Measurements from ENCODE around the gene DLX2. TPM values are rescaled to one million over a fixed set of nuclear protein-coding genes. Genes with fewer than 3 reads are reported as not detected.

DLX2 gene
- total RNA-seq, 1 donor from 2014 or later = not detected

DNA sequence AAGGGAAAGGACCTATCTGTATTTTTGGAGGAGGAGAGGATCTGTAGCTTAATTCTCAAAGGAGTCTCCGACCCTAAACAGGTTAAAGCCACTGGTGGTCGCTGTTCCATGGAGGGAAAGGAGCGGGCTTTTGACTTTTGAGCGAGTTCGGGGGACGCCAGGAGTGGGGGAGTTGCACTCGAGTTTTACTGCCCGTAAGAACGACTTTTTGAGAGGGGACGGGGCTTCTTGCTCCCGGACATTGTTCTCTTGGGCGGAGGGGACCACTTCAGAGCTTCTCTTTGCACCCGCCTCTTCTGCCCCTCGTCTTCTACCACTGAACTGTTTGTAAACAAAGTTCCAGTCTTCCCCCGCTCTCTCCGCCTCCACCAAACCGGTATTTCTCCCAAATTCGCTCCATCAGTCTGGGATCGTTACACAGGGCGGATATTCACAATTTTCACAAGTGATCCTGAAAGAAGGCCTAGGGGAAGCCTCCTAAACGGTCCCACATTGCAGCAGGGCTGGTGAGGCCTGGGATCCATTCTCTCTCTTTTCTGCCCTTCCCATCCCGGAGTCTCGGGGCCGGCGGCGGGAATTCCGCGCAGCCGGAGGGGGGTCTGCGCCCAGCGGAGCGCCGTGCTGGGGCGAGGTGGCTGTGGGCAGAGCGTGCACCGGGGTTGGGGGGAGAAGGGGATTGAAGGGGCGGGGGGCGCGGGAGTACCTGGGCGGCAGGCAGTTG, 6.6 kb downstream of the DLX2 start:
- H3K9me3 Mint-ChIP-seq = no peaks in the 10 kb centered on the region
- intact Hi-C loops (cut with micrococcal nuclease) = loop anchor here (1.0 kb wide), 2 partner anchors 7 to 11 kb away; partner anchors contain the start of gene DLX1
- peaks cover 70% of the 10 kb centered on the region for H3K27me3 Mint-ChIP-seq (ENCODE audit: insufficient read depth)
- H3K27ac Mint-ChIP-seq = peak overlapping the region; percentile 48
- peak overlapping the region; percentile 81 for H3K4me3 Mint-ChIP-seq
- DNase-seq (ENCODE audit: low spot score) = no peak
- H3K36me3 Mint-ChIP-seq (ENCODE audit: low read depth) = peaks cover 6% of the 10 kb centered on the region
- peaks cover 39% of the 10 kb centered on the region for H3K4me1 Mint-ChIP-seq (ENCODE audit: low read depth)

DNA sequence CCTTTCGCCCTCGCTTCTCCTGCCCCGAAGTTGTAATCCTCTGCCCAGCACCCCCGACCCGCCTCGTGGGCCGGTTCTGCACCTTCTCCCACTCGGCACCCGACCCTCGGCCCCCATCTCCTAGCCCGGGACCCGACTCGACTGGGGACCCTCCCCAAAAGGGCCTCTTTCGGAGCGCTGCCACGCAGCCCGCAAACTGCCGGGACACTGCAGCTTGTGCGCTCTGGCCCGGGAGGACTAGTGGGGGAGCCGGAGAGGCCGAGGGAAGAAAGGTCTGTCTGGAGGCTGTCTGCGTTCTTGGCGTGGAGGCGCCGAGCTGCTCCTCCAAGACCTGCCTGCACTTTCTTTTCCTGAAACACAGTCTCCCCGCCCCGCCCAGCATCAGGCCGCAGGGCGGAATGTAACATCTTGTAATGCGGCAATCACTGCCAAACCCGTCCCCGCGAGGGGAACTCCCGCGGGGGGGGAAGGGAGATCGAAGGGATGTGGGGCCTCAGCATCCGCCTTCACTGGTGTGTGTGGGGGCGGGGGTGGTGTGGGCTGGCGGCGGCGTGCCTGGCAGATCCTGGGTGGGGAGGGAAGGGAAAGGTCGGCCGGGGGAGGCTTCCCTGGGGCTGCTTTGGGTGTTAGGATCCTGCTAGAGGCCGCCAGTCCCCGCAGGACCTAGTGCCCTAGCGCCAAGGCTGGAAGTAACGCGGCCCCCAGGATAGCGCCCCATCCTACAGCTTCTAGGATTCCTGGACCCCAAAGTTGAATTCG, 7.4 kb downstream of the DLX2 start:
- H3K4me3 Mint-ChIP-seq = peak overlapping the region; percentile 81
- peak overlapping the region; percentile 48 for H3K27ac Mint-ChIP-seq
- H3K27me3 Mint-ChIP-seq (ENCODE audit: insufficient read depth) = peaks cover 73% of the 10 kb centered on the region
- DNase-seq (ENCODE audit: low spot score) = peak; percentile 60
- no peaks in the 10 kb centered on the region for H3K9me3 Mint-ChIP-seq
- intact Hi-C loops (cut with micrococcal nuclease) = loop anchor here (1.0 kb wide), 2 partner anchors 8 to 10 kb away; partner anchors contain the start of gene DLX1
- H3K36me3 Mint-ChIP-seq (ENCODE audit: low read depth) = peaks cover 6% of the 10 kb centered on the region
- H3K4me1 Mint-ChIP-seq (ENCODE audit: low read depth) = peaks cover 39% of the 10 kb centered on the region

DNA sequence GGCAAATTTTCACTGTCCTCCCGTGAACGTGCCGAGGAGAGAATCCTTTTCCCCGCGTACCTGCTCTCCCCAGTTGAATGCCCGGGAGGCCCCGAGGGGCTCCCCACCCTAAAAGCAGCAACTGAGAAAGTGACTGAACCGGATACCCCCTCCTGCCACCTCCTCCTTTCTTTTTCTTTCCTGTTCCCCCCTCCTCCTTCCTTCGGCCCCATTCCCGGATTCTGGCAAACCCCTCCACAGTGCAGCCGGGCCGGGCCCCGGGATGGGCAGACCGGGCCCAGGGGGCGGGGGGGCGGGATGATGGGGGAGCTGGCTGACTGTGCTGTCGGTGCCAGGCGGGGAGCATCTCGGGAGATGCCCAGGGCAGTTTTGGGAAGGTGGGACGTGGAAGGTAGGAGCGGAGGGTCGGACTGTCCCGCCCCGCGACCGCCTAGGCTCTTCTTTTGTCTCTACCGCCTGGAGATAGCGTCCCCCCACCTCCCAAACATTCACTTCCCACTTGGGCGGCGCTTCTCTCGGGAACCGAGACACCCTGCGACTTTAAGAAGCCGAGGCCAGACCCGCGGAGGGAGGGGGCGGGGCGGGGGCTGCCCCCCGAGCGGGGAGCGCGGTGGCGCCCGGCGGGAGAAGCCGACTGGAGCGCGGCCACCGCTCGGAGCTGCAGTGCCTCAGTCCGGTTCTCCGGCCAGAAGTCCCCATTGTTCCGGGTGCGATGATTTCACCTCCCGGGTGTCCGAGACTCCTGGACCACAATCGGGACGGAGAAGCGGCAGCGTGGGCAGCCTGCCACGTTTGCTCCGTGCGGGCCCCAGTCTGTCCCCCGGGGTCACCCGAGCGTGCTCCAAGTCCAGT, 8.2 kb downstream of the DLX2 start:
- H3K27me3 Mint-ChIP-seq (ENCODE audit: insufficient read depth) = peaks cover 78% of the 10 kb centered on the region
- H3K27ac Mint-ChIP-seq = no peak overlapping the region
- intact Hi-C loops (cut with micrococcal nuclease) = loop anchor here (1.0 kb wide), 2 partner anchors 9 kb away; partner anchors contain the start of gene DLX1
- no peak for DNase-seq (ENCODE audit: low spot score)
- no peaks in the 10 kb centered on the region for H3K9me3 Mint-ChIP-seq
- H3K4me3 Mint-ChIP-seq = no peak overlapping the region
- H3K36me3 Mint-ChIP-seq (ENCODE audit: low read depth) = peaks cover 6% of the 10 kb centered on the region
- H3K4me1 Mint-ChIP-seq (ENCODE audit: low read depth) = peaks cover 39% of the 10 kb centered on the region

- Mint-ChIP-seq H3K36me3 (ENCODE audit: low read depth) (peaks cover 6% of the 10 kb centered on the region), H3K4me3 (peak overlapping the region; percentile 57), H3K4me1 (ENCODE audit: low read depth) (peaks cover 39% of the 10 kb centered on the region), H3K27ac (peak overlapping the region; percentile 85), H3K27me3 (ENCODE audit: insufficient read depth) (peaks cover 82% of the 10 kb centered on the region), H3K9me3 (no peaks in the 10 kb centered on the region)
- intact Hi-C loops (cut with micrococcal nuclease) = no loop called here
- no peak for DNase-seq (ENCODE audit: low spot score)
Measured at GRCh38 chr2:172093416-172094293, 9.0 kb downstream of the DLX2 start.

- Mint-ChIP-seq H3K27me3 (ENCODE audit: insufficient read depth) (peaks cover 86% of the 10 kb centered on the region), H3K27ac (peak overlapping the region; percentile 85), H3K9me3 (no peaks in the 10 kb centered on the region), H3K4me1 (ENCODE audit: low read depth) (peaks cover 42% of the 10 kb centered on the region), H3K4me3 (peak overlapping the region; percentile 57), H3K36me3 (ENCODE audit: low read depth) (peaks cover 4% of the 10 kb centered on the region)
- intact Hi-C loops (cut with micrococcal nuclease) = no loop called here
- no peak for DNase-seq (ENCODE audit: low spot score)
Measured at GRCh38 chr2:172092716-172093415, 9.8 kb downstream of the DLX2 start.

DNA sequence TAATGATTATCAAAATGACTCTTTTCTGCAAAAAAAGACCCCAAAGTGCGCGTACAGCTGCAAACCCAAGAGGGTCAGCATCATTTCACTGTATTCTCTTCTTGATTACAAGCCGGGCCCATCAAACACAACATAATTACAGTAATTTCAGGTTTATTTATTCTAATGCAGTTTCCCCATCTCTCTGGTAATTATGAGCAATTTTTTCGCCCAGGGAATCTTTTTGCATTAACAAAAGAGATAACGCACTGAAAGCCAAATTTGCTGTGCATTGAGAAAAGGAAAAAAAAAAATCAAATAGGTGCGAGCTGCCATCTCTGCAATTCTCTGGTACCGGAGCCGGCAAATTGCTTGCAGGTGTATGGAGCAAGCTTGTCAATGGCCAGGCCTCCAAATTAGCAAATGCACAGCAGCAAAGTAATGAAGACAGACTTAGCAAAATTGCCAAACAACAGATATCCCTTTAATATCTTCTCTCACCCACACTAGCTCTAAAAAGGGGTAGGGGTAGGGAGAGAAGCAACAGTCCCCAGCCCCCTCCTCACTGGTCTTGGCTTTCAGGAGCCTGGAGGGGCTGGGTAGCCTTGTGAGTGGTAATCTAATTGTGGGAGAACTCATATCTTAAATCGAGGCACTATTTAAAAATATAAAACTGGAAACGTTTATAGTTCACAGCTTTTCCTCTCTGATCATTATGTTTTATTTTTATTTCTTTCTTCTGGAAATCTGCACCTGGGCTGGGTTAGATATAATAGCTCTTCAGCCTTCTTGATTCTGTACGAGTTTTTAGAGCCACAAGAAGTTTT, 10.7 kb downstream of the DLX2 start:
- no peak overlapping the region for H3K4me3 Mint-ChIP-seq
- H3K9me3 Mint-ChIP-seq = no peaks in the 10 kb centered on the region
- peaks cover 51% of the 10 kb centered on the region for H3K4me1 Mint-ChIP-seq (ENCODE audit: low read depth)
- DNase-seq (ENCODE audit: low spot score) = no peak
- peaks cover 88% of the 10 kb centered on the region for H3K27me3 Mint-ChIP-seq (ENCODE audit: insufficient read depth)
- H3K27ac Mint-ChIP-seq = peak overlapping the region; percentile 80
- peaks cover 5% of the 10 kb centered on the region for H3K36me3 Mint-ChIP-seq (ENCODE audit: low read depth)
- intact Hi-C loops (cut with micrococcal nuclease) = no loop called here

GRCh38 chr2:172091000-172091641, 11.6 kb downstream of the DLX2 start:
- peaks cover 92% of the 10 kb centered on the region for H3K27me3 Mint-ChIP-seq (ENCODE audit: insufficient read depth)
- no peak for DNase-seq (ENCODE audit: low spot score)
- H3K27ac Mint-ChIP-seq = peak overlapping the region; percentile 2
- peaks cover 46% of the 10 kb centered on the region for H3K4me1 Mint-ChIP-seq (ENCODE audit: low read depth)
- H3K36me3 Mint-ChIP-seq (ENCODE audit: low read depth) = peaks cover 3% of the 10 kb centered on the region
- no peak overlapping the region for H3K4me3 Mint-ChIP-seq
- H3K9me3 Mint-ChIP-seq = no peaks in the 10 kb centered on the region
- intact Hi-C loops (cut with micrococcal nuclease) = no loop called here

GRCh38 chr2:172090044-172090961, 12.4 kb downstream of the DLX2 start:
- no peak for DNase-seq (ENCODE audit: low spot score)
- intact Hi-C loops (cut with micrococcal nuclease) = no loop called here
- H3K4me3 Mint-ChIP-seq = no peak overlapping the region

DNA sequence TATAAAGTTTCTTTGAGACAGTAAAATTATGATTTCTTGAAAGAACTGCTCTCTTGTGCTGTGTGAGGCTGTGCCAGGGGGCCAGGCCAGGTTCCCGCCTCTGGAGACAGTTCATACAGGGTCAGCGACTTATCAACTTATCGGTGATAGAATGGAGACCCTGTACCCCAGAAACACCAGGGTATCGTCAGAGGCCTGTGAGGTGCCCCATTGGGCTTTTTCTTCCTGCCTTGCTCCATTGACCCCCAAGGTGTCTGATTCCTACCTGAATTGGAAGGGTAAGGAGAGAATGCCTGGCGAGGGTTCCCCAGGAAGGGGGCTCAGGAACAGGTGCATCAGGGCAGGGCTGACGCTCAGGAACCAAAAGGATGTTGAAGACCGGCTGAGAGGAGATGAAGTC, 13.1 kb downstream of the DLX2 start:
- DNase-seq (ENCODE audit: low spot score) = no peak
- peaks cover 43% of the 10 kb centered on the region for H3K4me1 Mint-ChIP-seq (ENCODE audit: low read depth)
- H3K4me3 Mint-ChIP-seq = no peak overlapping the region
- peaks cover 90% of the 10 kb centered on the region for H3K27me3 Mint-ChIP-seq (ENCODE audit: insufficient read depth)
- intact Hi-C loops (cut with micrococcal nuclease) = loop anchor here (5.0 kb wide), 1 partner anchor 382 kb away; no protein-coding TSS in a partner anchor
- H3K9me3 Mint-ChIP-seq = no peaks in the 10 kb centered on the region
- H3K27ac Mint-ChIP-seq = no peak overlapping the region
- peaks cover 1% of the 10 kb centered on the region for H3K36me3 Mint-ChIP-seq (ENCODE audit: low read depth)

More at GRCh38 chr2:172090044-172090961, 12.4 kb downstream of the DLX2 start:
- H3K9me3 Mint-ChIP-seq = no peaks in the 10 kb centered on the region
- H3K27ac Mint-ChIP-seq = peak overlapping the region; percentile 2
- peaks cover 1% of the 10 kb centered on the region for H3K36me3 Mint-ChIP-seq (ENCODE audit: low read depth)
- H3K27me3 Mint-ChIP-seq (ENCODE audit: insufficient read depth) = peaks cover 91% of the 10 kb centered on the region
- peaks cover 44% of the 10 kb centered on the region for H3K4me1 Mint-ChIP-seq (ENCODE audit: low read depth)

DNA sequence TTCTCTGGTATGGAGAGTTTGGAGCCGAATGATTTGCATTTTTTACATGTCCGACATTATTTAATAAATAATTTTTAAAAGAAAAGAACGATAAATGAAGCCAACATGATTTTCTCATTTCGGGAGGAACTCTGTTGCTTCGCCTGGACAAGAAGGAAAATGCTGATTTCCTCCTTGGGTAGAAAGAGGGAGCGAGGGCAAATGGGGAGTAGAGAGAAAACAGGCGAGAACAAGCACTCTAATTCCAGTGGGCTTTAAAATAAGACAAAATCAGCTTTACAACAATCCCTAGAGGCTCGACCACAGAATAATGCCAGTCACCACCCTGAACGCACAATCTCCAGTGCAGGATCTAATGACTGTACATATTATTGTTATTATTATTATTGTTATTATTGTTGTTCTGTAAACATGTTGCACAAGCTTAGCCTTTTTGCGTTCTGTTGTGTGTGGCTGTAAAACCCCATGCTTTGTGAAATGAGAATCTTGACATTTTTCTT, 13.6 kb downstream of the DLX2 start:
- intact Hi-C loops (cut with micrococcal nuclease) = loop anchor here (5.0 kb wide), 1 partner anchor 382 kb away; no protein-coding TSS in a partner anchor
- no peaks in the 10 kb centered on the region for H3K9me3 Mint-ChIP-seq
- peaks cover 91% of the 10 kb centered on the region for H3K27me3 Mint-ChIP-seq (ENCODE audit: insufficient read depth)
- peaks cover 48% of the 10 kb centered on the region for H3K4me1 Mint-ChIP-seq (ENCODE audit: low read depth)
- H3K36me3 Mint-ChIP-seq (ENCODE audit: low read depth) = peaks cover 1% of the 10 kb centered on the region
- H3K27ac Mint-ChIP-seq = no peak overlapping the region
- no peak overlapping the region for H3K4me3 Mint-ChIP-seq
- no peak for DNase-seq (ENCODE audit: low spot score)

All from activated T-helper 1 cell treated with anti-CD3 and anti-CD28 coated beads, Interleukin-12 subunit alpha, Interleukin-12 subunit beta, Interleukin-2, Interleukin-4 antibody, amounts not matched to agents 30 ng/mL and 10 ng/mL and 1 ng/mL, durations not matched to agents 14 hours and 24 hours and 36 hours (primary cell).